ENCODE data around the gene SFXN3. TPM values are rescaled to one million over a fixed set of nuclear protein-coding genes. Genes with fewer than 3 reads are reported as not detected.

Gene SFXN3
- total RNA-seq, 4 donors from 2014 or later, result 26.9 to 131 (median 101) TPM

DNA sequence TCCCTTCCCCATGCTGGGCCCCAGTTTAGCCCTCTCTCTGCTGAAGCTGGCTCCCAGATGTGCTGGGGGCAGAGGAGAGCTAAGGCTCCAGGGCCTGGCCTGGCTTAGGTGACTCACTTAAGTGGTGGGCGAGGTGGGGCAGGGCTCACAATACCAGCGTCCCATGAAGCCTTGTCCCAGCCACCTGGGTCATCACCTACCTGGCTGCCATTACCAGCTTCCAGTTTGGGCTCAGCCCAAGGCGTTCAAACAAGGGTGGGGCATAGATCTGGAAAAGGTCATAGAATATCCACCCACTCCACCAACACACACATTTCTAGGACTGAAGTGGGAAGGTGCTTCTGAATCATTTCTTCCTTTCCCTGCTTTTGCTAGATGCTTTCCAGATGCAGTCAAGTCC lies 39.1 kb downstream of the SFXN3 start:
- TF ChIP-seq, protein P1, sequence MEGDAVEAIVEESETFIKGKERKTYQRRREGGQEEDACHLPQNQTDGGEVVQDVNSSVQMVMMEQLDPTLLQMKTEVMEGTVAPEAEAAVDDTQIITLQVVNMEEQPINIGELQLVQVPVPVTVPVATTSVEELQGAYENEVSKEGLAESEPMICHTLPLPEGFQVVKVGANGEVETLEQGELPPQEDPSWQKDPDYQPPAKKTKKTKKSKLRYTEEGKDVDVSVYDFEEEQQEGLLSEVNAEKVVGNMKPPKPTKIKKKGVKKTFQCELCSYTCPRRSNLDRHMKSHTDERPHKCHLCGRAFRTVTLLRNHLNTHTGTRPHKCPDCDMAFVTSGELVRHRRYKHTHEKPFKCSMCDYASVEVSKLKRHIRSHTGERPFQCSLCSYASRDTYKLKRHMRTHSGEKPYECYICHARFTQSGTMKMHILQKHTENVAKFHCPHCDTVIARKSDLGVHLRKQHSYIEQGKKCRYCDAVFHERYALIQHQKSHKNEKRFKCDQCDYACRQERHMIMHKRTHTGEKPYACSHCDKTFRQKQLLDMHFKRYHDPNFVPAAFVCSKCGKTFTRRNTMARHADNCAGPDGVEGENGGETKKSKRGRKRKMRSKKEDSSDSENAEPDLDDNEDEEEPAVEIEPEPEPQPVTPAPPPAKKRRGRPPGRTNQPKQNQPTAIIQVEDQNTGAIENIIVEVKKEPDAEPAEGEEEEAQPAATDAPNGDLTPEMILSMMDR (IDR thresholded peaks at IDR 0.05; ENCODE audit: low read depth), result no peak

DNA sequence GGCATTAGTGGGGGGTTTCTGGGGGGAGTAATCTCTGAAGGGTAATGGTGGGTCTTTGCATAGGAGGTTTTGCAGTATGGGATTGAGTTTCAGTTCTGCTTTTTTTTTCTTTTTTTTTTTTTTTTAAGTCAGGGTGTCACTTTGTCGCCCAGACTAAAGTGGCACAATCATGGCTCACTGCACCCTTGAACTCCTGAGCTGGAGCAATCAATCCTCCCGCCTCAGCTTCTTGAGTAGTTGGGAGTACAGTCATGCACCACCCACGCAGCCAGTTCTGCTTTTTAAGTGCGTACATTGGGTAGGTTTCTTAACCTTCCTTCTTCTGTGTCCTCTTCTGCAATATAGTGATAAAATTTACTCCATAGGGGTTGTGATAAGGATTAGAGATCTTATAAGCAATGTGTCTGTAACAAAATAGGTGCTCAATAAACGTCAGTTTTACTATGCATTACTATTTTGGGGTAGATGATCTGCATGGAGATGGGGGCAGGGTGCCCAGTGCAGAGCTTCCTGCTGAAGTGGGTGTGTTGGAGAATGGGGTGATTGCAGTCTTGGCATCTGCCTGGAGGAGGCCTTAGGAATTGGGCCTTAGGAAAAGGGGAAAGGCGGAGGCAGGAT lies 40.3 kb downstream of the SFXN3 start:
- TF ChIP-seq, protein P1 (IDR thresholded peaks at IDR 0.05; ENCODE audit: low read depth), result no peak

DNA sequence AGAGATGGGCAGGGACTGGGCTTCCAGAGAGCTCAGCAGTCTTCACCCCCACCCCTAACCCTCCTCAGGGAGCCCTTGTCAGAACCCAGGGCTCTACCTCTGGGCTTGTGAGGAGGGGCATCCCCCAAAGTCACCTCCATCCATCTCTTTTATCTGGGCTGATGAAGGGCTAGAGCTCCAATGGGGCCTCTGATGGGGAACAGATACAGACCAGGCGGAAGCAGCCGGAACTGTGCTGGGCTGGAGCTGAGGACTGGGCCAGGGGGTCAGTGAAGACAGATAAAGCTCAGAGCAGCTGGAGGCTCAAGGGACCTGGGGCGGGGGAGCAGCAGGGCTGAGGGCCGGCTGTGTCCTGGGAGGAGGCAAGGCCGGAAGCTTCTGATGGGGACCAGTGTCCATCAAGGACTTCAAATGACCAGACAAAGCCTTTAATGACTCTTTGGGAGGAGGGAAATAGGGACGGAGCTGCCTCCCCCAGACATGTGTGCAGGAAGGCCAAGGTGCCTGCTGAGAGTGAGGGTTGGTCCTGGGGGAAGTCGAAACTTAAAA lies 40.9 kb downstream of the SFXN3 start:
- TF ChIP-seq, protein P1 (IDR thresholded peaks at IDR 0.05; ENCODE audit: low read depth), result no peak

DNA sequence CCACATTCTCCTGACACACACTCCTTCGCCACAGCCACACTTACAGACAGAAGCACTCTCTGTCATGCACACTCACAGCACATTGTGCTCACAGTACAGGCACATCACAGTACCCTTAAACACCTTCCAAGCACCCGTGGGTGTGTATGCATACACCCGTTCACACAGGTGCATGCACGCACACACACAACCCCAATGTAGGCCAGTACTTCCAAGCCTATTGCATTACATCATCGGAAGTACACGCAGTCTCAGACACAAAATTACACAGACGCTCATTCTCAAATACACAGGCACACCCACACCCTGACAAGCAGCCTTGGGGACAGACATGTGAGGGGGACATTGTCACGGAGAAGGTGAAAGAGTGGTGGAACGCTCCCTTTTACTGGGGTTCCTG lies 41.9 kb downstream of the SFXN3 start:
- TF ChIP-seq, protein P1 (IDR thresholded peaks at IDR 0.05; ENCODE audit: low read depth), result no peak

DNA sequence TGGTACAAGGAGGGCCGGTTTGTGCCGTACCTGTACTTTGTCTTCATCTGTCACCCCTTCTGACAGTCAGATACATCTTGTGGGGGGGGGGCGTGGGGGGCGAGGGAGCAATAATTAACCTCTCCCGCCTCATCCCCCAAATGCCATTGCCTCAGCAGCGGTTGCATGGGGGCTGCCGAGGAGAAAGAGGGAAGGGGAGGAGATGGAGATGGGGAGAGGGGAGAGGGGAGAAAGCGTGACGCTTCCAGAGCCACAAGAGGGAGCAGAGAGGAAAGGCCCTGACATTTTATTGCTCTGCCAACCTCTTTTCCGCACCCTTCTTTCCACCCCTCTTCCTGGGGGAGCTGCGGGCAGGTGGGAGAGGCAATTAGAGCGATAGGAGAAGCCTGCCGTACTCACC lies 42.6 kb downstream of the SFXN3 start:
- TF ChIP-seq, protein P1 (IDR thresholded peaks at IDR 0.05; ENCODE audit: low read depth), result no peak

DNA sequence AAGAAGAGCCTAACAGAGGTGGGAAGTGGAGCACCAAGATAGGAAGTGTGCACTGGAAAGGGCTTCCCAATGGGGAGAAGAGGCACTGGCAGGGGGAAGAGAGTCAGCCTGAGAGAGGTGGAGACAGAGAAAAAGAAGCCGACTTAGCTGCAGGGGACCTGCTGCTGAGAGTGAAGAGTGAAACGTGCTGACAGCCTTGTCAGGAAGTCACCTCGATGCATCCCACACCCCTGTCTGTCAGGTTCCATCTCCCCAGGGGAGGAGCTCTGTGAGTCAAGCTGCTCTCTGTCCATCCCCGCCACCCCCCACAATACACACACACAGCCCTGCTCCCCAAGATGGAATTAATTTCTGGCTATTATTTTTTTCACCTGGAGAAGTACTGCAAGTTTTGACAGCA lies 44.7 kb downstream of the SFXN3 start:
- TF ChIP-seq, protein P1 (IDR thresholded peaks at IDR 0.05; ENCODE audit: low read depth), result no peak

DNA sequence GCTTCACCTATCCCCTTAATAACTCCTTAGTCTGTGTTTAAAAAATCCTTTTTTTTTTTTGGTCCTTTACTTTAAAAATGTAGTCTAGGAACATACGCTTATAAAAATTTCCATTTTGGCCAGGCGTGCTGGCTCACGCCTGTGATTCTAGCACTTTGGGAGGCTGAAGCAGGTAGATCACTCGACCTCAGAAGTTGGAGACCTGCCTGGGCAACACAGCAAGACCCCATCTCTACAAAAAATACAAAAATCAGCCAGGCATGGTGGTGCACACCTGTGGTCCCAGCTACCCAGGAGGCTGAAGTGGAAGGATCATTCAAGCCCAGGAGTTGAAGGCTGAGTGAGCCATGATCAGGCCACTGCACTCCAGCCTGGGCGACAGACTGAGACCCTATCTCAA lies 45.6 kb downstream of the SFXN3 start:
- TF ChIP-seq, protein P1 (IDR thresholded peaks at IDR 0.05; ENCODE audit: low read depth), result no peak

Measured in subcutaneous adipose tissue (tissue), 4 donors.